Renal cortex interstitium (tissue), 11 donors: ENCODE data around the gene GLS. TPM values are rescaled to one million over a fixed set of nuclear protein-coding genes. Genes with fewer than 3 reads are reported as not detected.

Source experiments
- DNase-seq, 11 donors: peaks; one replicate each; pipeline ENCODE4 v3.0.0-alpha.2; 2013; ENCODE audit warnings: low read depth in 9 of 11, low spot score in 4 of 11; ENCODE audit errors: extremely low read depth in 1 of 11
- polyA plus RNA-seq, 3 donors: library from polyadenylated mRNA; unstranded; fragments of 120-200 nt; gene quantifications; one replicate each; pipeline ENCODE4 v1.2.1, GENCODE V29; 2013; ENCODE audit not compliant: insufficient read length in 3 of 3

Gene GLS
- polyA plus RNA-seq, 3 donors: 256 to 330 (median 297) TPM

GRCh38 chr2:190909680-190910079 lies 29.1 kb downstream of the GLS start:
- no peak for DNase-seq

DNA sequence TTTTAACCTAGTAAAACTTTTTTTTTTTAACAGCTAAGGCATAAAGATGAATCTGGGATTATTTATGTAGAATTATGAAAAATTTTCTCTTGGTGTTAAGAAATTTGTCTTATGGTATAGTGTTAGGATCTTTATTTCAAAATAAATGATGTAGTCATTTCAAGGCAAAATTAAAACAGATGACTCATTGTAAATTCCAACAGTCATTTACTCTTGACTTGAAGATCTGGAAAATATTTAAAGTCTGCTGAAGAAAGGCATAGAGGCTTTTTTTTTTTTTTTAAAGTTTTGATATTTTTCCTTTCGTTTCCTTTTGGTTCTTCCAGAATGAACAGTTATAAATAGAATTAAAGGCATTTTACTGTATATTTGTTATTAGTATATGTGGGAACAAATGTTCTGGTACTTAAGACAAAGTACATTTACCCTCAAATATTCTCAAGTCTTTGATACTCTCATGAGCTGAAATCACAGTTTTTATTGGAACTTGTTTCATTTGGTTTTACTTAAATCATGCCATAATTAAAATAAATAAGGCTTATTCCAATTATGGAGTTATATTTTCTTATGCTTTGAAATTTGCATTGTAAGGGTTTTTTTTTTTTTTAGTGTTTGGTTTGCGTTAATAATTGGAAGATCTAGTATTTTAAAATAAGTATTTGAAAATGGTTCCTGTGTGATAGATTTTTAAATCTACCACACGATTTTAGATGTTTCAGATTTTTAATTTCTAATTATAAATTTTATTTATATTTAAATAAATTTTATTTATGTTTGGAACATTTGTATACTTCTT lies 29.9 kb downstream of the GLS start:
- no peak for DNase-seq

GRCh38 chr2:190911813-190912212 lies 31.2 kb downstream of the GLS start:
- DNase-seq: peak in 1 of 11 donors; percentile 57

DNA sequence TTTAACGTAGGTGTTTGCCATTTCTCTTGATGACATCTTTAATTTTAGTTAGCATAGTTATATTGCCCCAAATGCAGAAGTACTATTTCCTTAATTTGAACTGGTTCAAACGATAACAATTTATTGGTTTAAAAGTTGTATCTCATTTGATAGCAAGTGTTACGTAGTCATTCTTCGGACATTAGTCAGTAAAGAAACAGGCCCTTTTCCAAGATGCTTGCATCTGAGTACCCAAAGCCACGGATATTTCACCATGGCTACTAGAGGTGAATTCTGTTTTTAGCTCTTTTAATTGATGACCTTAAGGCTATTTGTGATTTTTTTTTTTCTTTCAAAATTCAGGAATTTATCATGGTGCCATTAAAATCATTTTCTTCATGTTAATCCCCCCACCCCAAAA lies 32.1 kb downstream of the GLS start:
- no peak for DNase-seq

DNA sequence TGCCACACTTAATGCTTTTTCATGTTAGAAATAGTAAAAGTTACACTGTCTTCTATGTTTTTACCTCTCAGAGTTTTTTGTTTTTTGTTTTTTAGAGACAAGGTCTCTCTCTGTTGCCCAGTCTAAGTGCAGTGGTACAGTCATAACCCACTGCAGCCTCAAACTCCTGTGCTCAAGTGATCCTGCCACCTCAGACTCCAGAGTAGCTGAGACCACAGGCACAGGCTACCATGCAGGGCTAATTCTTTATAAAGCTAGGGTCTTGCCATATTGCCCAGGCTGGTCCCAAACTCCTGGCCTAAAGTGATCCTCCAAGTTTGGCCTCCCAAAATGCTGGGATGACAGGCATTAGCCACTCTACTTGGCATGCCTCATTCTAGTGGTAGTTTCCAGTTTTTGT lies 33.1 kb downstream of the GLS start:
- DNase-seq: no peak

GRCh38 chr2:190916829-190917228 lies 36.2 kb downstream of the GLS start:
- no peak for DNase-seq

- no peak for DNase-seq
Observed at GRCh38 chr2:190920085-190920484, 39.5 kb downstream of the GLS start.

GRCh38 chr2:190922376-190922775 lies 41.8 kb downstream of the GLS start:
- DNase-seq: no peak

GRCh38 chr2:190927301-190927700 lies 46.7 kb downstream of the GLS start:
- peak in 1 of 11 donors; percentile 63 for DNase-seq

GRCh38 chr2:190929919-190930318 lies 49.3 kb downstream of the GLS start:
- DNase-seq: no peak

DNA sequence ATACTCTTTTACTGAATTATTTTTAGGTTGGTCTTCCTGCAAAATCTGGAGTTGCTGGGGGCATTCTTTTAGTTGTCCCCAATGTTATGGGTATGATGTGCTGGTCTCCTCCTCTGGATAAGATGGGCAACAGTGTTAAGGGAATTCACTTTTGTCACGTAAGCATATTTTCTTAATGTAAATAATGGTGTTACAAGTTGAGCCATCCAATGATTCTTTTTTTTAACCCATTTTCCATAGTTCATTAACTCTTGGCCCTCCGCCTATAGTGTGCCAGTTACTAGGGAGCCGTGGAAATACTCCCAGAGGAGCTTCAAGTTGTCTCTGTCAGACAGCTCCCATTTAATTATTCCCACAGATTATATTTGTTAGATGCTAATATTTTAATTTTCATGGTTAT lies 49.8 kb downstream of the GLS start:
- DNase-seq: no peak

- no peak for DNase-seq
Observed at GRCh38 chr2:190932514-190932913, 51.9 kb downstream of the GLS start.

DNA sequence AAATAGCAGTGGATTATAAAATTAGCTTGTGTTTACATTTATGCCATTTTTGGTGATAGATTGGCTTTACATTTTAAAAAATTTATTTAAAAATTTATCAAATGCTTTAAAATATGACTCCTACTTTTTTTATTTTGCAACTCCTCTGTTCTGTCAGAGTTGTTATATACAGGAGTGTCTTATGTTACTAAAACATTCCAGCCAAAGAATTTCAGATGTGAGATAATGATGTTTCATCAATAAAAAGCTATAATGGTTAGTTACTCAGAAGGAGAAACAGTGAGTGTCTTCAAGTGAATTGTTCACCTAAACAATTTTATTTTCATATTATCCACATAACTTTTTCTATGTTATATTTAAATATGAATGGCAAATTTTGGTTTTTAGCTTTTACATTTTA lies 52.7 kb downstream of the GLS start:
- no peak for DNase-seq

- DNase-seq: no peak
Observed at GRCh38 chr2:190935054-190935453, 54.4 kb downstream of the GLS start.

- no peak for DNase-seq
Observed at GRCh38 chr2:190938771-190939335, 58.2 kb downstream of the GLS start.

DNA sequence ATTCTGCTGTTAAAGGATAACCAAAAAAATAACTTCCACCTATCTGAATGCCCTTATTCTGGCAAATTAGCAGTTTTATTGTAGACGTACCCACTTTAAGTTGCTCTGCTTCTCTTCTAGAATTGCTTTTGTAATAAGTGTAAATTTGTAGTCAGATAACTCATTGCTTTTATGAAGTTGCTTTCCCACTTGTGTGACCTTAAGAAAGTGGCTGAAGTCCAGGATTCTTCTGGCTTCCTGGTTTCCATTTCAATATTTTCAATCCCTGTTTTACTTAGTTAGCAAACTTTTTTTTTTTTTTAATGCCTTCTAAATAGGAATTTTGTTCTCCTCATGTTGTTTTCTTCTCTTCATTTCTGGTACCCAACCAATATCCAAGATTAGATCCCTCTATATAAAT lies 59.8 kb downstream of the GLS start:
- no peak for DNase-seq

DNA sequence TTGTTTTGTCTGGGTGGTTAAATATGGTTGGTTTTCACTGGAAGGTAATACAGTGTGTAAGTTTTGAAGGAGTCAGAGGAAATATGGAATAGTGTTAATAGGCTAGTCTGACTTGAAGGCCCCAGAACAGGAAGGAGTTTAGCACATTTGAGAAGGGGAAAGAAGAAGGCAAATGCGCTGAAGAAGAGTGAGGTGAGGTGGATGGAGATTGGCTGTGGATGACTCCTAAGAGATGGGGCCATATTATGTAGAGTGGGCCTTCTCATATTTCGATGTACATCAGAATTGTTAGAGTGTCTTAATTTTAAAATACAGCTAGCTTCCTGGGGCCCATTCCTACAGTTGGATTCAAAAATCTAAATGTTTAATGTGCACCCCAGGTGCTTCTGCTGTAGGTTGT lies 61.0 kb downstream of the GLS start:
- no peak for DNase-seq

DNA sequence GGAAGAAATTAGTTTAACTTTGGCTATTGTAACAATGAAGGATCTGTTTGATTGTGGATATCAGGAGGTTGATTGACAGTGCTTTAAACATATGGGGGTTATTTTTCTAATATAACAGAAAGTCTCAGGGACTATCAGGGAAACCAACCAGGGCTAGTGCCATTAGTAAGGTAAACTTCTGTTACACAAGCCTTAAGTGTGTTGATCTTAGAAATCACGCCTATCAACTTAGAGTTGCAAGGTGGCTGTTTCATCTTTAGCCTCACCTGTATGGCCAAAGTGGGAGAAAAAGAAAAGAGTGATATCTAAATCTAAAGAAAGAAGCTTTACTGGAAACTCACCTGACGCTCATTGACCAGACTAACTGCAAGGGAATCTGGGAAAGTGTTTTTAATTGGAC lies 62.1 kb downstream of the GLS start:
- no peak for DNase-seq

DNA sequence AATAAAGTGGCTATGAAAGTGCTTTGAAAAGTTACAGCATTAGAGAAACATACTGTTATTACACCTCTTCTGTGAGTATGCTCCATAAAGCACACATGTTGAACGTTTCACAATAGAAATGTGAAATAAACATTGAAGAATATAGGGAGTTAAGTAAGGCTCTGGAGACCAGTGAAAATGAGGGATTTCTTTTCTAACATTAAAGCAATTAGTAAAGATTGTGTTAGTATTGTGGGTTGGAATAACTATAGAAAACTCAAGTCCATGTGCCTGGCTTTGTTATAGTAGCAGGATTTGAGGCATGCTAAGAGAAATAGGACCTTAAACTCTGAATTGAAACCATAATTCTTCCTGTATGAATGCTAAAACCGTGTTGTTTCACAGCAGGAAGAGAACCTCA lies 63.1 kb downstream of the GLS start:
- no peak for DNase-seq

GRCh38 chr2:190947141-190947540 lies 66.5 kb downstream of the GLS start:
- DNase-seq: no peak

- DNase-seq: peak in 1 of 11 donors; percentile 59
Observed at GRCh38 chr2:190947711-190948251, 67.2 kb downstream of the GLS start.
